A673 (cell line): ENCODE measurements around the gene PARN.

Experiments
- CTCF ChIP-seq: fragments of 300-800, 200-600 bp; sonication (generic); conservative IDR thresholded peaks from 2 replicates; pipeline ENCODE4 v1.5.1; 2017; ENCODE audit warnings: low read depth, mild to moderate bottlenecking, antibody characterized with exemption, low read length, moderate library complexity, mixed read lengths
- EZH2 ChIP-seq: fragments of 200-600 bp; sonication (generic); IDR thresholded peaks from 2 replicates; pipeline ENCODE4 v1.6.1; 2017; ENCODE audit warnings: borderline replicate concordance, low read depth, mild to moderate bottlenecking, mixed read lengths, antibody characterized with exemption, low read length; ENCODE audit not compliant: poor library complexity, severe bottlenecking

DNA sequence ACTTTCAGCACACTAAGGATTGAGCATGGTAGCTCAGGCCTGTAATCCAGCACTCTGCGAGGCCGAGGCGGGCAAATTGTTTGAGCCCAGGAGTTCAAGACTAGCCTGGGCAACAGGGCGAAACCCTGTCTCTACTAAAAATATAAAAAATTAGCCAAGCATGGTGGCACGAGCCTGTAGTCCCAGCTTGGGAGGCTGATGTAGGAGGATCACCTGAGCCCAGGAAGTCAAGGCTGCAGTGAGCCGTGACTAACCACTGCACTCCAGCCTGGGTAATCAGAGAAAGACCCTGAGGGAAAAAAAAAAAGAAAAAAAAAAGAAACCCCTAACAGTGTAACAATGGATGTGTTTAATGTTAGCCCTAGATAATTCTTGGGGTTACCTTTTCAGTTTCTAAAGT, 24.0 kb downstream of the PARN start:
- TF ChIP-seq CTCF (no peak), EZH2 (no peak)
